ENCODE measurements around the gene PPP2R2C. TPM values are rescaled to one million over a fixed set of nuclear protein-coding genes. Genes with fewer than 3 reads are reported as not detected.

The PPP2R2C gene
- total and polyA plus RNA-seq, 2 experiments from 2014 or later = not detected

DNA sequence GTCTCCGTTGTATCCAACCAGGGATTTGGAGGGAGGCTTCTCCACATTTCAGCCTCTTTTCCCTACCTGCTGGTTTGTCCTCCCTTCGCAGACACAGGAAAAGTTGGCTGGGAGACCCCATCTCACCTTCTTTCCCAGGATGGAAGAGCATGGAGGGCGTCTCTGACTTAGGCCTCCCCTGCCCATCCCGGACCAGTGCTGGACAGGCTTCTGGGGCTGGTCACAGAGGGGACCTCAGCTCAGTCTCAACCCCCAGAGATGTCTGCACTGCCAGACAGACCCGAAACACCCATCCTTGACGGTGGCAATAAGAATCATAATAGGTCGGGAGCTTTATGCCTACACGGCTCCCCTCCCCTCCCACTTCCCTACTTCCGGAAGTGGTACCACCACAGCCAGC, 201.2 kb downstream of the PPP2R2C start:
- H3K27ac ChIP-seq = no peak overlapping the region
- TF ChIP-seq EZH2phosphoT487 (IDR thresholded peaks at IDR 0.05; ENCODE audit: insufficient read depth, low read depth) = no peak
- TF ChIP-seq EZH2 (IDR thresholded peaks at IDR 0.05; ENCODE audit: insufficient read depth, poor library complexity, severe bottlenecking) = no peak
- H3K4me2 ChIP-seq (ENCODE audit: unreplicated experiment) = no peak overlapping the region
- H3K79me2 ChIP-seq (ENCODE audit: insufficient read depth) = peaks cover 3% of the 10 kb centered on the region; the same call in 1 of the 2 replicates
- H3K9me3 ChIP-seq (ENCODE audit: low read depth) = no peaks in the 10 kb centered on the region
- in situ Hi-C loops (cut with MboI) = no loop called here
- H3F3A ChIP-seq (ENCODE audit: insufficient read depth) = peaks cover 14% of the 10 kb centered on the region
- no peak overlapping the region for H3K9ac ChIP-seq
- H2AFZ ChIP-seq = no peak overlapping the region
- no peaks in the 10 kb centered on the region for H3K36me3 ChIP-seq (ENCODE audit: low read depth)
- H3K4me3 ChIP-seq = no peak overlapping the region
- 71 to 72% methylated on average over 9 of the region's 9 CpGs for WGBS, 2 experiments (ENCODE audit: low coverage in 1 of 2, low lambda C conversion rate in 2 of 2, missing lambda C conversion rate in 2 of 2)
- no peak for DNase-seq
- peaks cover 14% of the 10 kb centered on the region for H3K4me1 ChIP-seq (ENCODE audit: insufficient read depth)
- peaks cover 5% of the 10 kb centered on the region; the same call in 1 of the 2 replicates for H3K27me3 ChIP-seq (replicated peaks; ENCODE audit: insufficient read depth)
- 0 out of 2 replicates have a peak, but pooled peaks cover 5% of the 10 kb centered on the region for H4K20me1 ChIP-seq (ENCODE audit: insufficient read depth)
- no peaks in the 10 kb centered on the region for H3K9me2 ChIP-seq (ENCODE audit: insufficient read depth)

- Histone ChIP-seq H3K4me1 (ENCODE audit: insufficient read depth) (peaks cover 14% of the 10 kb centered on the region), H3F3A (ENCODE audit: insufficient read depth) (peaks cover 14% of the 10 kb centered on the region), H3K4me3 (peak overlapping the region; percentile 86), H3K9ac (peak overlapping the region; percentile 84), H2AFZ (peak overlapping the region; percentile 91), H3K9me3 (ENCODE audit: low read depth) (no peaks in the 10 kb centered on the region), H4K20me1 (ENCODE audit: insufficient read depth) (0 out of 2 replicates have a peak, but pooled peaks cover 5% of the 10 kb centered on the region), H3K27me3 (replicated peaks; ENCODE audit: insufficient read depth) (peaks cover 5% of the 10 kb centered on the region; the same call in 1 of the 2 replicates), H3K9me2 (ENCODE audit: insufficient read depth) (no peaks in the 10 kb centered on the region), H3K4me2 (ENCODE audit: unreplicated experiment) (peak overlapping the region; percentile 96), H3K27ac (no peak overlapping the region), H3K79me2 (ENCODE audit: insufficient read depth) (0 out of 2 replicates have a peak, but pooled peaks cover 3% of the 10 kb centered on the region), H3K36me3 (ENCODE audit: low read depth) (no peaks in the 10 kb centered on the region)
- in situ Hi-C loops (cut with MboI) = no loop called here
- 23 to 30% methylated on average over 8 of the region's 8 CpGs for WGBS, 2 experiments (ENCODE audit: low coverage in 1 of 2, low lambda C conversion rate in 2 of 2, missing lambda C conversion rate in 2 of 2)
- TF ChIP-seq EZH2 (IDR thresholded peaks at IDR 0.05; ENCODE audit: insufficient read depth, poor library complexity, severe bottlenecking) (no peak), EZH2phosphoT487 (IDR thresholded peaks at IDR 0.05; ENCODE audit: insufficient read depth, low read depth) (no peak)
- DNase-seq = peak; percentile 46
These were observed 201.7 kb downstream of the PPP2R2C start for GRCh38 chr4:6270636-6271121.

Other genes with a start within 250 kb of the PPP2R2C start
- gene WFS1, start 202.8 kb downstream of the PPP2R2C start, total RNA-seq (2014; rRNA removed; shearing (Covaris generic)) = 21.5 and 24.2 TPM in 2 replicates
- gene WFS1, start 202.8 kb downstream of the PPP2R2C start, polyA plus RNA-seq (2016; fragmentation: Nextera tagmentation; extraction: Ambion mirVana) = 24.4 and 25.0 TPM in 2 replicates
- gene MAN2B2, start 102.6 kb upstream of the PPP2R2C start, total RNA-seq (2014; rRNA removed; shearing (Covaris generic)) = 40.1 and 50.1 TPM in 2 replicates
- gene MAN2B2, start 102.6 kb upstream of the PPP2R2C start, polyA plus RNA-seq (2016; fragmentation: Nextera tagmentation; extraction: Ambion mirVana) = 28.7 and 30.5 TPM in 2 replicates
- gene MRFAP1, start 168.1 kb upstream of the PPP2R2C start, total RNA-seq (2014; rRNA removed; shearing (Covaris generic)) = 95.7 and 108 TPM in 2 replicates
- gene MRFAP1, start 168.1 kb upstream of the PPP2R2C start, polyA plus RNA-seq (2016; fragmentation: Nextera tagmentation; extraction: Ambion mirVana) = 261 and 273 TPM in 2 replicates
- 0.38 TPM in 1 of 2 replicates, not detected in the other for gene S100P, start 221.3 kb upstream of the PPP2R2C start, total RNA-seq (2014; rRNA removed; shearing (Covaris generic))
- gene S100P, start 221.3 kb upstream of the PPP2R2C start, polyA plus RNA-seq (2016; fragmentation: Nextera tagmentation; extraction: Ambion mirVana) = 0.80 TPM in 1 of 2 replicates, not detected in the other
- gene MRFAP1L1, start 237.3 kb upstream of the PPP2R2C start, total RNA-seq (2014; rRNA removed; shearing (Covaris generic)) = 44.1 and 62.6 TPM in 2 replicates
- 43.9 and 46.1 TPM in 2 replicates for gene MRFAP1L1, start 237.3 kb upstream of the PPP2R2C start, polyA plus RNA-seq (2016; fragmentation: Nextera tagmentation; extraction: Ambion mirVana)
- 22.9 and 27.3 TPM in 2 replicates for gene BLOC1S4, start 243.6 kb upstream of the PPP2R2C start, total RNA-seq (2014; rRNA removed; shearing (Covaris generic))
- gene BLOC1S4, start 243.6 kb upstream of the PPP2R2C start, polyA plus RNA-seq (2016; fragmentation: Nextera tagmentation; extraction: Ambion mirVana) = 22.7 and 23.3 TPM in 2 replicates